WTC11 (cell line): ENCODE data around the gene SOWAHB.

Source experiments
- CREB1 ChIP-seq: sonication (generic); formaldehyde crosslinking; IDR thresholded peaks from 2 replicates; pipeline ENCODE4 v1.8.0; 2023; ENCODE audit warnings: mild to moderate bottlenecking, missing genetic modification reagents
- FOXP1 ChIP-seq: sonication (generic); formaldehyde crosslinking; IDR thresholded peaks from 2 replicates; pipeline ENCODE4 v1.8.0; 2022; ENCODE audit warnings: missing genetic modification reagents, mild to moderate bottlenecking, moderate library complexity, borderline replicate concordance
- NR3C1 ChIP-seq: sonication (generic); formaldehyde crosslinking; conservative IDR thresholded peaks from 2 replicates; pipeline ENCODE4 v1.8.1; 2023; ENCODE audit warnings: low read depth, mild to moderate bottlenecking, missing genetic modification reagents
- RELA ChIP-seq: sonication (generic); formaldehyde crosslinking; IDR thresholded peaks from 2 replicates; pipeline ENCODE4 v1.8.1; 2022; ENCODE audit warnings: missing genetic modification reagents, mild to moderate bottlenecking, borderline replicate concordance
- ZNF317 ChIP-seq: sonication (generic); formaldehyde crosslinking; IDR thresholded peaks from 2 replicates; pipeline ENCODE4 v1.8.1; 2023; ENCODE audit warnings: low read depth, mild to moderate bottlenecking, moderate library complexity, missing genetic modification reagents, borderline replicate concordance
- ZNF416 ChIP-seq: fragments of 250-450 bp; sonication (Bioruptor Pico); IDR thresholded peaks from 2 replicates; pipeline ENCODE4 v1.9.0; 2021; ENCODE audit warnings: mild to moderate bottlenecking, inconsistent platforms
- TF ChIP-seq, protein P1 (sequence below): fragments of 200-600 bp; IDR thresholded peaks from 2 replicates; pipeline ENCODE4 v1.8.0; 2022; ENCODE audit warnings: antibody characterized with exemption
- TF ChIP-seq, protein P2 (sequence below): sonication (generic); formaldehyde crosslinking; conservative IDR thresholded peaks from 2 replicates; pipeline ENCODE4 v1.8.1; 2022; ENCODE audit warnings: mild to moderate bottlenecking, missing genetic modification reagents
- TF ChIP-seq, protein P3 (sequence below): sonication (generic); formaldehyde crosslinking; IDR thresholded peaks from 2 replicates; pipeline ENCODE4 v1.8.1; 2023; ENCODE audit warnings: mild to moderate bottlenecking, missing genetic modification reagents
- TF ChIP-seq, protein P4 (sequence below): sonication (generic); formaldehyde crosslinking; IDR thresholded peaks from 2 replicates; pipeline ENCODE4 v1.8.1; 2022; ENCODE audit warnings: low read depth, mild to moderate bottlenecking, moderate library complexity, missing genetic modification reagents, borderline replicate concordance
- TF ChIP-seq, protein P5 (sequence below): sonication (generic); formaldehyde crosslinking; IDR thresholded peaks from 2 replicates; pipeline ENCODE4 v1.8.0; 2022; ENCODE audit warnings: mild to moderate bottlenecking, missing genetic modification reagents
- TF ChIP-seq, protein P6 (sequence below): sonication (generic); formaldehyde crosslinking; IDR thresholded peaks from 2 replicates; pipeline ENCODE4 v1.8.1; 2023; ENCODE audit warnings: mild to moderate bottlenecking, missing genetic modification reagents

DNA sequence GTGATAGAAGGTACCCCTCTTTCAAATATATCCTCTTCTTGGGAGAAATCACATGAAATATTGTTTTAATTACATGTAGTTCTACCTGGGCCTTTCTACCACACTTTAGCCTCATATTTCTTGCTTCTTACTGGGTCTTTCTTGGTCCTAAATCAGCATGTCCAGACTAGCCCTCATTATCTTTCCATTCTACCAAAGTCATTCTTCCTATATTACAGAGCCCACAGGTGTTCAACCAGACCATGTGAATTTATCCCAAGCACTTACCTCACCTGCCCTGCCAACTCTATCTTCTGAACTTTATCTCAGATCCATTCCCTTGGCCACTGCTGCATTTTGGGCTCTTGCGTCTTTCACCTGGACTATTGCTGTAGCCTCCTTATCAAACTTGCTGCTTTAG is 11.8 kb upstream of the SOWAHB start:
- no peak for TF ChIP-seq CREB1
- no peak for TF ChIP-seq NR3C1 (CRISPR knock-in tag)
- TF ChIP-seq FOXP1 (CRISPR knock-in tag), result no peak
- TF ChIP-seq, protein P1, sequence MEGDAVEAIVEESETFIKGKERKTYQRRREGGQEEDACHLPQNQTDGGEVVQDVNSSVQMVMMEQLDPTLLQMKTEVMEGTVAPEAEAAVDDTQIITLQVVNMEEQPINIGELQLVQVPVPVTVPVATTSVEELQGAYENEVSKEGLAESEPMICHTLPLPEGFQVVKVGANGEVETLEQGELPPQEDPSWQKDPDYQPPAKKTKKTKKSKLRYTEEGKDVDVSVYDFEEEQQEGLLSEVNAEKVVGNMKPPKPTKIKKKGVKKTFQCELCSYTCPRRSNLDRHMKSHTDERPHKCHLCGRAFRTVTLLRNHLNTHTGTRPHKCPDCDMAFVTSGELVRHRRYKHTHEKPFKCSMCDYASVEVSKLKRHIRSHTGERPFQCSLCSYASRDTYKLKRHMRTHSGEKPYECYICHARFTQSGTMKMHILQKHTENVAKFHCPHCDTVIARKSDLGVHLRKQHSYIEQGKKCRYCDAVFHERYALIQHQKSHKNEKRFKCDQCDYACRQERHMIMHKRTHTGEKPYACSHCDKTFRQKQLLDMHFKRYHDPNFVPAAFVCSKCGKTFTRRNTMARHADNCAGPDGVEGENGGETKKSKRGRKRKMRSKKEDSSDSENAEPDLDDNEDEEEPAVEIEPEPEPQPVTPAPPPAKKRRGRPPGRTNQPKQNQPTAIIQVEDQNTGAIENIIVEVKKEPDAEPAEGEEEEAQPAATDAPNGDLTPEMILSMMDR, result no peak
- TF ChIP-seq, protein P2, sequence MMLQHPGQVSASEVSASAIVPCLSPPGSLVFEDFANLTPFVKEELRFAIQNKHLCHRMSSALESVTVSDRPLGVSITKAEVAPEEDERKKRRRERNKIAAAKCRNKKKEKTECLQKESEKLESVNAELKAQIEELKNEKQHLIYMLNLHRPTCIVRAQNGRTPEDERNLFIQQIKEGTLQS (CRISPR knock-in tag), result no peak
- no peak for TF ChIP-seq ZNF416 (CRISPR knock-in tag)
- TF ChIP-seq, protein P3, sequence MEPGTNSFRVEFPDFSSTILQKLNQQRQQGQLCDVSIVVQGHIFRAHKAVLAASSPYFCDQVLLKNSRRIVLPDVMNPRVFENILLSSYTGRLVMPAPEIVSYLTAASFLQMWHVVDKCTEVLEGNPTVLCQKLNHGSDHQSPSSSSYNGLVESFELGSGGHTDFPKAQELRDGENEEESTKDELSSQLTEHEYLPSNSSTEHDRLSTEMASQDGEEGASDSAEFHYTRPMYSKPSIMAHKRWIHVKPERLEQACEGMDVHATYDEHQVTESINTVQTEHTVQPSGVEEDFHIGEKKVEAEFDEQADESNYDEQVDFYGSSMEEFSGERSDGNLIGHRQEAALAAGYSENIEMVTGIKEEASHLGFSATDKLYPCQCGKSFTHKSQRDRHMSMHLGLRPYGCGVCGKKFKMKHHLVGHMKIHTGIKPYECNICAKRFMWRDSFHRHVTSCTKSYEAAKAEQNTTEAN (CRISPR knock-in tag), result no peak
- TF ChIP-seq, protein P4, sequence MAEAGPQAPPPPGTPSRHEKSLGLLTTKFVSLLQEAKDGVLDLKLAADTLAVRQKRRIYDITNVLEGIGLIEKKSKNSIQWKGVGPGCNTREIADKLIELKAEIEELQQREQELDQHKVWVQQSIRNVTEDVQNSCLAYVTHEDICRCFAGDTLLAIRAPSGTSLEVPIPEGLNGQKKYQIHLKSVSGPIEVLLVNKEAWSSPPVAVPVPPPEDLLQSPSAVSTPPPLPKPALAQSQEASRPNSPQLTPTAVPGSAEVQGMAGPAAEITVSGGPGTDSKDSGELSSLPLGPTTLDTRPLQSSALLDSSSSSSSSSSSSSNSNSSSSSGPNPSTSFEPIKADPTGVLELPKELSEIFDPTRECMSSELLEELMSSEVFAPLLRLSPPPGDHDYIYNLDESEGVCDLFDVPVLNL, result no peak
- TF ChIP-seq, protein P5, sequence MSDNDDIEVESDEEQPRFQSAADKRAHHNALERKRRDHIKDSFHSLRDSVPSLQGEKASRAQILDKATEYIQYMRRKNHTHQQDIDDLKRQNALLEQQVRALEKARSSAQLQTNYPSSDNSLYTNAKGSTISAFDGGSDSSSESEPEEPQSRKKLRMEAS (CRISPR knock-in tag), result no peak
- TF ChIP-seq ZNF317 (CRISPR knock-in tag), result no peak
- TF ChIP-seq, protein P6, sequence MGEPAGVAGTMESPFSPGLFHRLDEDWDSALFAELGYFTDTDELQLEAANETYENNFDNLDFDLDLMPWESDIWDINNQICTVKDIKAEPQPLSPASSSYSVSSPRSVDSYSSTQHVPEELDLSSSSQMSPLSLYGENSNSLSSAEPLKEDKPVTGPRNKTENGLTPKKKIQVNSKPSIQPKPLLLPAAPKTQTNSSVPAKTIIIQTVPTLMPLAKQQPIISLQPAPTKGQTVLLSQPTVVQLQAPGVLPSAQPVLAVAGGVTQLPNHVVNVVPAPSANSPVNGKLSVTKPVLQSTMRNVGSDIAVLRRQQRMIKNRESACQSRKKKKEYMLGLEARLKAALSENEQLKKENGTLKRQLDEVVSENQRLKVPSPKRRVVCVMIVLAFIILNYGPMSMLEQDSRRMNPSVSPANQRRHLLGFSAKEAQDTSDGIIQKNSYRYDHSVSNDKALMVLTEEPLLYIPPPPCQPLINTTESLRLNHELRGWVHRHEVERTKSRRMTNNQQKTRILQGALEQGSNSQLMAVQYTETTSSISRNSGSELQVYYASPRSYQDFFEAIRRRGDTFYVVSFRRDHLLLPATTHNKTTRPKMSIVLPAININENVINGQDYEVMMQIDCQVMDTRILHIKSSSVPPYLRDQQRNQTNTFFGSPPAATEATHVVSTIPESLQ (CRISPR knock-in tag), result no peak
- TF ChIP-seq RELA (CRISPR knock-in tag), result no peak
